Vagina (tissue), 2 donors: ENCODE data around the gene FAM76A.

Source experiments
- CTCF ChIP-seq, 3 experiments: fragments of 450-650 bp in 2 of 3; fragments of 200-600 bp in 1 of 3; sonication (generic) in 1 of 3; IDR thresholded peaks; one replicate each; pipeline ENCODE4 v1.5.1; 2017 to 2019; ENCODE audit warnings: antibody characterized with exemption in 3 of 3, mild to moderate bottlenecking in 2 of 3, moderate library complexity in 2 of 3
- POLR2A ChIP-seq, 2 donors: fragments of 450-650 bp; IDR thresholded peaks; one replicate each; pipeline ENCODE4 v1.6.1; 2017; ENCODE audit warnings: antibody characterized with exemption in 2 of 2, mild to moderate bottlenecking in 2 of 2, moderate library complexity in 2 of 2
- POLR2AphosphoS5 ChIP-seq, 2 donors: sonication (generic); formaldehyde crosslinking; IDR thresholded peaks; one replicate each; pipeline ENCODE4 v1.9.0; 2017; ENCODE audit warnings: antibody characterized with exemption in 2 of 2, mild to moderate bottlenecking in 2 of 2, low read depth in 1 of 2; ENCODE audit not compliant: insufficient read depth in 1 of 2

- no peak for TF ChIP-seq POLR2A (IDR thresholded peaks at IDR 0.05)
- TF ChIP-seq POLR2AphosphoS5 (IDR thresholded peaks at IDR 0.05; ENCODE audit: insufficient read depth in 1 of 2, low read depth in 1 of 2), result no peak
- no peak for TF ChIP-seq CTCF (IDR thresholded peaks at IDR 0.05)
Measured at GRCh38 chr1:27710574-27710973, 15.2 kb upstream of the FAM76A start.
